H9 (cell line): ENCODE measurements around the gene RHOH. TPM values are rescaled to one million over a fixed set of nuclear protein-coding genes. Genes with fewer than 3 reads are reported as not detected.
"Not testable (repeated sequence)": the region's sequence is repeated elsewhere in the genome, so short reads cannot be mapped to it uniquely, and the experiment has no call there.

Experiments
- DNase-seq: peaks from one replicate; pipeline ENCODE4 v3.0.0-alpha.2; 2017
- H2AFZ ChIP-seq: one replicate; pipeline ENCODE4 v1.6.1; 2013; ENCODE audit warnings: mild to moderate bottlenecking, low read length, control low read depth, moderate library complexity
- H2AK5ac ChIP-seq: 2 replicates; pipeline ENCODE4 v1.6.1; 2013; ENCODE audit warnings: low read length, control low read depth, mixed read lengths; ENCODE audit not compliant: insufficient read length
- H2BK120ac ChIP-seq: one replicate; pipeline ENCODE4 v1.6.1; 2013; ENCODE audit warnings: low read depth, mild to moderate bottlenecking, low read length, control low read depth, inconsistent platforms; ENCODE audit not compliant: poor library complexity, severe bottlenecking
- H2BK12ac ChIP-seq: 2 replicates; pipeline ENCODE4 v1.6.1; 2013; ENCODE audit warnings: low read length, control low read depth, mixed read lengths, low read depth; ENCODE audit not compliant: insufficient read length
- H2BK15ac ChIP-seq: 2 replicates; pipeline ENCODE4 v1.6.1; 2013; ENCODE audit warnings: low read depth, low read length, control low read depth
- H2BK20ac ChIP-seq: one replicate; pipeline ENCODE4 v1.6.1; 2013; ENCODE audit warnings: low read depth, mild to moderate bottlenecking, low read length, control low read depth, inconsistent platforms; ENCODE audit not compliant: poor library complexity, severe bottlenecking
- H2BK5ac ChIP-seq: 2 replicates; pipeline ENCODE4 v1.6.1; 2013; ENCODE audit warnings: low read length, control low read depth, mixed read lengths; ENCODE audit not compliant: insufficient read length
- H3K14ac ChIP-seq: 2 replicates; pipeline ENCODE4 v1.6.1; 2013; ENCODE audit warnings: low read length, control low read depth; ENCODE audit not compliant: insufficient read depth
- H3K18ac ChIP-seq: 2 replicates; pipeline ENCODE4 v1.6.1; 2013; ENCODE audit warnings: low read depth, mild to moderate bottlenecking, mixed read lengths, low read length, control low read depth; ENCODE audit not compliant: insufficient read length
- H3K23ac ChIP-seq: 2 replicates; pipeline ENCODE4 v1.6.1; 2013; ENCODE audit warnings: low read length, control low read depth, mixed read lengths, low read depth; ENCODE audit not compliant: insufficient read length
- H3K23me2 ChIP-seq: 2 replicates; pipeline ENCODE4 v1.6.1; 2013; ENCODE audit warnings: low read depth, mild to moderate bottlenecking, mixed read lengths, low read length, control low read depth; ENCODE audit not compliant: insufficient read length, poor library complexity, severe bottlenecking
- H3K27ac ChIP-seq: 2 replicates; pipeline ENCODE4 v1.5.1; 2013; ENCODE audit warnings: low read length, control low read depth, mixed read lengths, low read depth; ENCODE audit not compliant: insufficient read length
- H3K27me3 ChIP-seq: 2 replicates; pipeline ENCODE4 v1.6.1; 2013; ENCODE audit warnings: low read length, control low read depth, inconsistent platforms; ENCODE audit not compliant: insufficient read depth
- H3K4ac ChIP-seq: 2 replicates; pipeline ENCODE4 v1.6.1; 2013; ENCODE audit warnings: low read depth, mild to moderate bottlenecking, control low read depth, inconsistent platforms, low read length, moderate library complexity
- H3K4me1 ChIP-seq: 2 replicates; pipeline ENCODE4 v1.6.1; 2013; ENCODE audit warnings: low read length, control low read depth, inconsistent platforms; ENCODE audit not compliant: insufficient read depth
- H3K4me2 ChIP-seq: 2 replicates; pipeline ENCODE4 v1.6.1; 2013; ENCODE audit warnings: low read length, control low read depth, mixed read lengths; ENCODE audit not compliant: insufficient read length, insufficient read depth
- H3K56ac ChIP-seq: 2 replicates; pipeline ENCODE4 v1.6.1; 2013; ENCODE audit warnings: low read depth, mild to moderate bottlenecking, mixed read lengths, low read length, control low read depth; ENCODE audit not compliant: insufficient read length
- H3K79me1 ChIP-seq: 2 replicates; pipeline ENCODE4 v1.6.1; 2013; ENCODE audit warnings: low read depth, mild to moderate bottlenecking, moderate library complexity, low read length, control low read depth, inconsistent platforms; ENCODE audit not compliant: insufficient read depth, poor library complexity, severe bottlenecking
- H3K79me2 ChIP-seq: 2 replicates; pipeline ENCODE4 v1.6.1; 2013; ENCODE audit warnings: low read length, control low read depth, inconsistent platforms; ENCODE audit not compliant: insufficient read depth
- H3K9ac ChIP-seq: 2 replicates; pipeline ENCODE4 v1.6.1; 2013; ENCODE audit warnings: low read length, control low read depth, mixed read lengths; ENCODE audit not compliant: insufficient read length; ENCODE audit errors: extremely low read depth
- H3K9me3 ChIP-seq: one replicate; pipeline ENCODE4 v1.6.1; 2013; ENCODE audit warnings: low read depth, low read length, inconsistent platforms; ENCODE audit not compliant: control insufficient read depth
- H3T11ph ChIP-seq: one replicate; pipeline ENCODE4 v1.6.1; 2013; ENCODE audit warnings: mild to moderate bottlenecking, low read length, control low read depth, inconsistent platforms
- H4K20me1 ChIP-seq: one replicate; pipeline ENCODE4 v1.6.1; 2013; ENCODE audit not compliant: control insufficient read depth, insufficient read length, insufficient read depth
- H4K5ac ChIP-seq: 2 replicates; pipeline ENCODE4 v1.6.1; 2013; ENCODE audit warnings: low read depth, mild to moderate bottlenecking, mixed read lengths, low read length, control low read depth; ENCODE audit not compliant: insufficient read length
- H4K8ac ChIP-seq: replicated peaks from 2 replicates; pipeline ENCODE4 v1.6.1; 2013; ENCODE audit warnings: low read length, control low read depth, mixed read lengths, low read depth; ENCODE audit not compliant: insufficient read length
- H4K91ac ChIP-seq: 2 replicates; pipeline ENCODE4 v1.6.1; 2013; ENCODE audit warnings: low read depth, mild to moderate bottlenecking, moderate library complexity, mixed read lengths, low read length, control low read depth; ENCODE audit not compliant: insufficient read length
- H3K27ac Mint-ChIP-seq, 3 experiments: 2 replicates in 2 of 3; 3 replicates in 1 of 3; pipeline ENCODE4 v1.8.0; 2020 to 2021; ENCODE audit warnings: mixed read lengths in 3 of 3, mild to moderate bottlenecking in 1 of 3, moderate library complexity in 1 of 3
- H3K27me3 Mint-ChIP-seq: 2 replicates; pipeline ENCODE4 v1.8.0; 2021; ENCODE audit warnings: low read depth, mild to moderate bottlenecking, moderate library complexity, mixed read lengths
- H3K36me3 Mint-ChIP-seq, 3 experiments: 2 replicates in 2 of 3; 3 replicates in 1 of 3; pipeline ENCODE4 v1.8.0; 2020 to 2021; ENCODE audit warnings: low read depth in 3 of 3, mixed read lengths in 3 of 3; ENCODE audit not compliant: insufficient read depth in 1 of 3
- H3K4me1 Mint-ChIP-seq, 2 experiments: 2 replicates each; pipeline ENCODE4 v1.8.0; 2020; ENCODE audit warnings: mixed read lengths in 2 of 2
- H3K4me3 Mint-ChIP-seq, 2 experiments: 2 replicates in 1 of 2; 3 replicates in 1 of 2; pipeline ENCODE4 v1.8.0; 2020 to 2021; ENCODE audit warnings: mild to moderate bottlenecking in 2 of 2, mixed read lengths in 2 of 2, moderate library complexity in 1 of 2
- H3K9me3 Mint-ChIP-seq, 2 experiments: 2 replicates in 1 of 2; 3 replicates in 1 of 2; pipeline ENCODE4 v1.8.0; 2020; ENCODE audit warnings: mild to moderate bottlenecking in 2 of 2, mixed read lengths in 2 of 2, moderate library complexity in 1 of 2
- WGBS: extraction: QIAGEN DNeasy Blood & Tissue Kit; methylation state at CpG from one replicate; pipeline ENCODE4 v1.1.7; 2013; ENCODE audit warnings: missing lambda C conversion rate, low lambda C conversion rate, mixed read lengths; ENCODE audit not compliant: insufficient read length; ENCODE audit errors: extremely low coverage; 5-methylcytosine and 5-hydroxymethylcytosine counted together
- total RNA-seq: library from RNA; stranded (reverse); gene quantifications from 2 replicates; pipeline ENCODE4 v1.2.1, GENCODE V29; 2021
- TF ChIP-seq, protein P1 (sequence below): fragments of 200-600 bp; sonication (generic); conservative IDR thresholded peaks from 3 replicates; pipeline ENCODE4 v1.8.0; 2021; ENCODE audit warnings: antibody characterized with exemption, mild to moderate bottlenecking

The RHOH gene
- total RNA-seq, 1 experiment from 2014 or later, result 7.1 TPM

- Histone ChIP-seq H3K56ac (no peak overlapping the region), H4K8ac (no peak overlapping the region), H3K27me3 (no peaks in the 10 kb centered on the region), H3K79me1 (no peaks in the 10 kb centered on the region), H2AFZ (peak overlapping the region; percentile 72), H2BK15ac (no peak overlapping the region), H2BK120ac (no peak overlapping the region), H3K18ac (no peak overlapping the region), H3K4me2 (no peak overlapping the region), H4K5ac (no peak overlapping the region), H3K23me2 (no peaks in the 10 kb centered on the region), H3K23ac (no peak overlapping the region), H3T11ph (no peak overlapping the region), H4K20me1 (no peaks in the 10 kb centered on the region), H2BK20ac (no peak overlapping the region), H2BK5ac (no peak overlapping the region), H2AK5ac (no peak overlapping the region), H3K27ac (no peak overlapping the region), H3K4ac (no peak overlapping the region), H4K91ac (no peak overlapping the region), H3K14ac (no peak overlapping the region), H3K79me2 (no peaks in the 10 kb centered on the region), H3K9me3 (peaks cover under 1% of the 10 kb centered on the region), H3K4me1 (peaks cover 2% of the 10 kb centered on the region; the same call in 1 of the 2 replicates), H3K9ac (no peak overlapping the region), H2BK12ac (no peak overlapping the region)
- Mint-ChIP-seq H3K4me3 (no peak overlapping the region; a peak in 1 of 5 replicates), H3K27me3 (peaks cover 12% of the 10 kb centered on the region), H3K36me3 (peaks cover 3 to 5% (median 3%) of the 10 kb centered on the region in 3 experiments; a peak in 2 of 7 replicates), H3K27ac (peak overlapping the region; percentile 1 to 40 (median 8); a peak in 3 of 7 replicates), H3K9me3 (peaks cover 3 to 8% of the 10 kb centered on the region in 2 experiments; a peak in 4 of 5 replicates), H3K4me1 (peaks cover 9 to 12% of the 10 kb centered on the region in 2 experiments)
- no peak for DNase-seq
- TF ChIP-seq, protein P1, sequence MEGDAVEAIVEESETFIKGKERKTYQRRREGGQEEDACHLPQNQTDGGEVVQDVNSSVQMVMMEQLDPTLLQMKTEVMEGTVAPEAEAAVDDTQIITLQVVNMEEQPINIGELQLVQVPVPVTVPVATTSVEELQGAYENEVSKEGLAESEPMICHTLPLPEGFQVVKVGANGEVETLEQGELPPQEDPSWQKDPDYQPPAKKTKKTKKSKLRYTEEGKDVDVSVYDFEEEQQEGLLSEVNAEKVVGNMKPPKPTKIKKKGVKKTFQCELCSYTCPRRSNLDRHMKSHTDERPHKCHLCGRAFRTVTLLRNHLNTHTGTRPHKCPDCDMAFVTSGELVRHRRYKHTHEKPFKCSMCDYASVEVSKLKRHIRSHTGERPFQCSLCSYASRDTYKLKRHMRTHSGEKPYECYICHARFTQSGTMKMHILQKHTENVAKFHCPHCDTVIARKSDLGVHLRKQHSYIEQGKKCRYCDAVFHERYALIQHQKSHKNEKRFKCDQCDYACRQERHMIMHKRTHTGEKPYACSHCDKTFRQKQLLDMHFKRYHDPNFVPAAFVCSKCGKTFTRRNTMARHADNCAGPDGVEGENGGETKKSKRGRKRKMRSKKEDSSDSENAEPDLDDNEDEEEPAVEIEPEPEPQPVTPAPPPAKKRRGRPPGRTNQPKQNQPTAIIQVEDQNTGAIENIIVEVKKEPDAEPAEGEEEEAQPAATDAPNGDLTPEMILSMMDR, result no peak
- no CpG with 5 or more reads among the region's 7 CpGs for WGBS
These were observed 92.7 kb downstream of the RHOH start for GRCh38 chr4:40289366-40290188.

GRCh38 chr4:40290611-40291186 is 93.9 kb downstream of the RHOH start:
- H3K27me3 Mint-ChIP-seq, result peaks cover 12% of the 10 kb centered on the region
- not testable (repeated sequence) for H3K9me3 Mint-ChIP-seq, H3K9me3 ChIP-seq, H2AK5ac ChIP-seq, H3K27ac Mint-ChIP-seq, H4K20me1 ChIP-seq, H3K79me2 ChIP-seq, H3K9ac ChIP-seq, H3K23ac ChIP-seq, H2BK20ac ChIP-seq, H3K36me3 Mint-ChIP-seq, H4K91ac ChIP-seq, H3K18ac ChIP-seq, DNase-seq, H3K79me1 ChIP-seq, H3K56ac ChIP-seq, H3K27me3 ChIP-seq, H2AFZ ChIP-seq, H2BK15ac ChIP-seq, H2BK120ac ChIP-seq, H3K14ac ChIP-seq, H3K4me2 ChIP-seq, H3K4me1 ChIP-seq, H4K8ac ChIP-seq, H3K27ac ChIP-seq, H3T11ph ChIP-seq, H3K23me2 ChIP-seq, H2BK12ac ChIP-seq, H2BK5ac ChIP-seq, H4K5ac ChIP-seq, H3K4ac ChIP-seq
- peak overlapping the region in 1 of 2 experiments; percentile 8; a peak in 1 of 5 replicates for H3K4me3 Mint-ChIP-seq
- peaks cover 9 to 12% of the 10 kb centered on the region in 2 experiments for H3K4me1 Mint-ChIP-seq
- WGBS, result no CpG with 5 or more reads among the region's 2 CpGs
